ENCODE data around the gene ITGAX.
"Not testable (repeated sequence)": the region's sequence is repeated elsewhere in the genome, so short reads cannot be mapped to it uniquely, and the experiment has no call there.

Gene ITGAX

GRCh38 chr16:31354394-31355291 lies at the start of gene ITGAX:
Gene ITGAX, plus strand, starts transcription at chr16:31355176. Its CDS starts 79 bp downstream, at chr16:31355255.
- DNase-seq (ENCODE audit: low read depth in 2 of 2) = peak in 1 of 2 donors; percentile 21

GRCh38 chr16:31305219-31305618 lies 49.8 kb upstream of the ITGAX start:
- no peak for DNase-seq (ENCODE audit: low read depth in 2 of 2)

- not testable (repeated sequence) for DNase-seq (ENCODE audit: low read depth in 2 of 2)
Observed at GRCh38 chr16:31308381-31308780, 46.6 kb upstream of the ITGAX start.

- DNase-seq (ENCODE audit: low read depth in 2 of 2) = no peak
Observed at GRCh38 chr16:31322500-31322899, 32.5 kb upstream of the ITGAX start.

GRCh38 chr16:31323959-31324629 lies 30.9 kb upstream of the ITGAX start:
- no peak for DNase-seq (ENCODE audit: low read depth in 2 of 2)

GRCh38 chr16:31325171-31325570 lies 29.8 kb upstream of the ITGAX start:
- DNase-seq (ENCODE audit: low read depth in 2 of 2) = no peak

GRCh38 chr16:31327646-31328225 lies 27.2 kb upstream of the ITGAX start:
- DNase-seq (ENCODE audit: low read depth in 2 of 2) = no peak

GRCh38 chr16:31328322-31329052 lies 26.5 kb upstream of the ITGAX start:
- DNase-seq (ENCODE audit: low read depth in 2 of 2) = no peak

GRCh38 chr16:31329671-31330552 lies 25.1 kb upstream of the ITGAX start:
- DNase-seq (ENCODE audit: low read depth in 2 of 2) = no peak

- DNase-seq (ENCODE audit: low read depth in 2 of 2) = no peak
Observed at GRCh38 chr16:31330553-31330890, 24.5 kb upstream of the ITGAX start.

GRCh38 chr16:31331141-31331764 lies 23.7 kb upstream of the ITGAX start:
- no peak for DNase-seq (ENCODE audit: low read depth in 2 of 2)

- DNase-seq (ENCODE audit: low read depth in 2 of 2) = no peak
Observed at GRCh38 chr16:31331807-31332301, 23.1 kb upstream of the ITGAX start.

- DNase-seq (ENCODE audit: low read depth in 2 of 2) = no peak
Observed at GRCh38 chr16:31332544-31332943, 22.4 kb upstream of the ITGAX start.

GRCh38 chr16:31333686-31334649 lies 21.0 kb upstream of the ITGAX start:
- DNase-seq (ENCODE audit: low read depth in 2 of 2) = no peak

GRCh38 chr16:31334934-31335333 lies 20.0 kb upstream of the ITGAX start:
- DNase-seq (ENCODE audit: low read depth in 2 of 2) = no peak

- no peak for DNase-seq (ENCODE audit: low read depth in 2 of 2)
Observed at GRCh38 chr16:31335431-31335830, 19.5 kb upstream of the ITGAX start.

- not testable (repeated sequence) for DNase-seq (ENCODE audit: low read depth in 2 of 2)
Observed at GRCh38 chr16:31338166-31338685, 16.8 kb upstream of the ITGAX start.

GRCh38 chr16:31344712-31345111 lies 10.3 kb upstream of the ITGAX start:
- no peak for DNase-seq (ENCODE audit: low read depth in 2 of 2)

GRCh38 chr16:31347445-31347844 lies 7.5 kb upstream of the ITGAX start:
- no peak for DNase-seq (ENCODE audit: low read depth in 2 of 2)

Measured in stimulated activated CD4-positive, alpha-beta T cell treated with anti-CD3 and anti-CD28 coated beads, Interleukin-1b, Interleukin-23, amount 100 ng/mL, for 1 hour (primary cell).